Natural killer cell (primary cell): ENCODE measurements around the gene SLC44A1. TPM values are rescaled to one million over a fixed set of nuclear protein-coding genes. Genes with fewer than 3 reads are reported as not detected.

Experiments used
- ATAC-seq, 3 donors: fragments of 150-1000 bp in 2 of 3; fragments of 200-7000 bp in 1 of 3; cut with Tn5 transposase; 1 replicate in 1 of 3; 2 replicates in 2 of 3; pipeline ENCODE4 v1.10.0; 2021; ENCODE audit warnings: mild to moderate bottlenecking in 2 of 3, moderate library complexity in 2 of 3
- DNase-seq, 2 donors: peaks; one replicate each; pipeline versions ENCODE4 v3.0.0 to v3.0.0-alpha.2; 2013 to 2021; ENCODE audit warnings: mixed read lengths in 1 of 2
- H3K27ac ChIP-seq: one replicate; pipeline ENCODE4 v1.5.1; 2013; ENCODE audit warnings: mild to moderate bottlenecking, low read length
- H3K27me3 ChIP-seq: one replicate; pipeline ENCODE4 v1.6.1; 2013; ENCODE audit warnings: low read length; ENCODE audit not compliant: control insufficient read depth, insufficient read depth
- H3K36me3 ChIP-seq: one replicate; pipeline ENCODE4 v1.6.1; 2013; ENCODE audit warnings: low read length; ENCODE audit not compliant: control insufficient read depth, insufficient read depth
- H3K4me1 ChIP-seq: one replicate; pipeline ENCODE4 v1.6.1; 2013; ENCODE audit warnings: low read length; ENCODE audit not compliant: control insufficient read depth, insufficient read depth
- H3K4me3 ChIP-seq: one replicate; pipeline ENCODE4 v1.5.1; 2013; ENCODE audit warnings: low read length
- H3K9me3 ChIP-seq: one replicate; pipeline ENCODE4 v1.6.1; 2013; ENCODE audit warnings: low read length; ENCODE audit not compliant: control insufficient read depth, insufficient read depth
- H3K27ac Mint-ChIP-seq, 2 donors: one replicate each; pipeline ENCODE4 v1.8.0; 2022; ENCODE audit warnings: mild to moderate bottlenecking in 2 of 2, mixed read lengths in 2 of 2, moderate library complexity in 1 of 2
- H3K27me3 Mint-ChIP-seq, 2 donors: one replicate each; pipeline ENCODE4 v1.8.0; 2022; ENCODE audit warnings: low read depth in 2 of 2, mixed read lengths in 2 of 2
- H3K36me3 Mint-ChIP-seq: one replicate; pipeline ENCODE4 v1.8.0; 2022; ENCODE audit warnings: mixed read lengths
- H3K4me1 Mint-ChIP-seq, 2 donors: one replicate each; pipeline ENCODE4 v1.8.0; 2022; ENCODE audit warnings: mixed read lengths in 2 of 2
- H3K4me3 Mint-ChIP-seq: one replicate; pipeline ENCODE4 v1.8.0; 2022; ENCODE audit warnings: mild to moderate bottlenecking, moderate library complexity, mixed read lengths
- H3K9me3 Mint-ChIP-seq, 2 donors: one replicate each; pipeline ENCODE4 v1.8.0; 2022; ENCODE audit warnings: mixed read lengths in 2 of 2
- WGBS: methylation state at CpG from one replicate; pipeline ENCODE4 v1.1.7; 2013; ENCODE audit warnings: missing lambda C conversion rate; ENCODE audit not compliant: insufficient coverage; 5-methylcytosine and 5-hydroxymethylcytosine counted together
- intact Hi-C: fragments of 100-400 bp; cut with micrococcal nuclease; formaldehyde crosslinking; loops from one replicate; pipeline ENCODE4 v1.14.2; 2022
- total RNA-seq, 4 donors: library from RNA; stranded (reverse); fragments of 120-200 nt in 1 of 4; gene quantifications; one replicate each; pipeline versions ENCODE4 v1.2.3 to v1.2.4, GENCODE V29; 2013 to 2022
- TF ChIP-seq, protein P1 (sequence below): fragments of 200-600 bp; IDR thresholded peaks from one replicate; pipeline ENCODE4 v1.8.0; 2022; ENCODE audit warnings: antibody characterized with exemption

Gene SLC44A1
- total RNA-seq, 3 donors from 2014 or later (not counting 1 experiment from before 2014, with no cell fraction given): 7.1 to 8.3 (median 7.9) TPM

DNA sequence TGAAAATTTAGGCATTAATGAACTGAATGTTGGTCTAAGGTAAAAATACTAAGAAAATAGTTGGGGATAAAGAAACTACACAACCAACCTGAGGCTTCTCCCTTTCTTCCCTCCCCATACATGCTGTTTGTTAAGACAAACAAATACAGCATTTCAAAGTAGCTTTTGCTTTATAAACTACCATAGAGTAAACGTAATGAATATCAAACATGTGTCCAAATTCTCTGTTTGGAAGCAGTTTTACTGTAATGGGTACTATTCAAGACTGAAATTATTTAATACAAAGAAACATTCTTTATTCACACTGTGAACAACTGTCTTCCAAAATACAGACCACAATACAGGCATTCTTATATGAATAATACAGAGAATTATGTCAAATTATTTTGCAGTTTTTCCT is 52.0 kb downstream of the SLC44A1 start:
- Mint-ChIP-seq H3K27ac (no peak overlapping the region), H3K9me3 (no peaks in the 10 kb centered on the region), H3K36me3 (no peaks in the 10 kb centered on the region), H3K4me1 (peaks cover 7% of the 10 kb centered on the region in 2 donors), H3K27me3 (no peaks in the 10 kb centered on the region), H3K4me3 (no peak overlapping the region)
- no peaks in the 10 kb centered on the region for H3K9me3 ChIP-seq
- H3K4me3 ChIP-seq: no peak overlapping the region
- H3K36me3 ChIP-seq: peaks cover 3% of the 10 kb centered on the region
- DNase-seq: no peak
- no peak overlapping the region for H3K27ac ChIP-seq
- no peaks in the 10 kb centered on the region for H3K27me3 ChIP-seq
- WGBS: no CpG with 5 or more reads among the region's 1 CpG
- no peaks in the 10 kb centered on the region for H3K4me1 ChIP-seq
- no peak for ATAC-seq
- intact Hi-C loops: no loop called here
- TF ChIP-seq, protein P1, sequence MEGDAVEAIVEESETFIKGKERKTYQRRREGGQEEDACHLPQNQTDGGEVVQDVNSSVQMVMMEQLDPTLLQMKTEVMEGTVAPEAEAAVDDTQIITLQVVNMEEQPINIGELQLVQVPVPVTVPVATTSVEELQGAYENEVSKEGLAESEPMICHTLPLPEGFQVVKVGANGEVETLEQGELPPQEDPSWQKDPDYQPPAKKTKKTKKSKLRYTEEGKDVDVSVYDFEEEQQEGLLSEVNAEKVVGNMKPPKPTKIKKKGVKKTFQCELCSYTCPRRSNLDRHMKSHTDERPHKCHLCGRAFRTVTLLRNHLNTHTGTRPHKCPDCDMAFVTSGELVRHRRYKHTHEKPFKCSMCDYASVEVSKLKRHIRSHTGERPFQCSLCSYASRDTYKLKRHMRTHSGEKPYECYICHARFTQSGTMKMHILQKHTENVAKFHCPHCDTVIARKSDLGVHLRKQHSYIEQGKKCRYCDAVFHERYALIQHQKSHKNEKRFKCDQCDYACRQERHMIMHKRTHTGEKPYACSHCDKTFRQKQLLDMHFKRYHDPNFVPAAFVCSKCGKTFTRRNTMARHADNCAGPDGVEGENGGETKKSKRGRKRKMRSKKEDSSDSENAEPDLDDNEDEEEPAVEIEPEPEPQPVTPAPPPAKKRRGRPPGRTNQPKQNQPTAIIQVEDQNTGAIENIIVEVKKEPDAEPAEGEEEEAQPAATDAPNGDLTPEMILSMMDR: no peak

DNA sequence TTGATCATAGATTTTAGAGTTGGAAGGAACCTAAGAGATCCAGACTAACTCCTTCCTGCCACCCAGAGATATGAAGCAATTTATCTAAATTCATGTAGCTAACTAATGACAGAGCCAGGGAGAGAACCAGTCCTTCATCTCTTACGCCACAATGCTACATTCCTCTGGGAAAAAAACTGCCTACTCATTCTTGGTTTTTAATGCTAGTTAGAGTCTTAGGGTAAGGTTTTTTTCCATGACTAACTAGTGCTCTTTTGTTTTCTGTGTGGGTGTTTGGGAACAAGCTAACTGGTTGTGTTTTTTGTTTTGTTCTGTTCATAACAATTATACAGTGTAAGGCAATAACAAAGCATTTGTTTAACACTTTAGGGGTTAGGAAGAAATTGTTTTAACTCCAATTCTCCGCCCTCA is 52.4 kb downstream of the SLC44A1 start:
- peaks cover 3% of the 10 kb centered on the region for H3K36me3 ChIP-seq
- Mint-ChIP-seq H3K4me3 (no peak overlapping the region), H3K9me3 (no peaks in the 10 kb centered on the region), H3K4me1 (peaks cover 7% of the 10 kb centered on the region in 2 donors), H3K27ac (no peak overlapping the region), H3K27me3 (no peaks in the 10 kb centered on the region), H3K36me3 (no peaks in the 10 kb centered on the region)
- intact Hi-C loops: no loop called here
- TF ChIP-seq, protein P1: no peak
- no peaks in the 10 kb centered on the region for H3K4me1 ChIP-seq
- H3K27ac ChIP-seq: no peak overlapping the region
- H3K27me3 ChIP-seq: no peaks in the 10 kb centered on the region
- H3K9me3 ChIP-seq: no peaks in the 10 kb centered on the region
- WGBS: 89% methylated on average over 1 of the region's 2 CpGs
- H3K4me3 ChIP-seq: no peak overlapping the region
- no peak for DNase-seq
- no peak for ATAC-seq

DNA sequence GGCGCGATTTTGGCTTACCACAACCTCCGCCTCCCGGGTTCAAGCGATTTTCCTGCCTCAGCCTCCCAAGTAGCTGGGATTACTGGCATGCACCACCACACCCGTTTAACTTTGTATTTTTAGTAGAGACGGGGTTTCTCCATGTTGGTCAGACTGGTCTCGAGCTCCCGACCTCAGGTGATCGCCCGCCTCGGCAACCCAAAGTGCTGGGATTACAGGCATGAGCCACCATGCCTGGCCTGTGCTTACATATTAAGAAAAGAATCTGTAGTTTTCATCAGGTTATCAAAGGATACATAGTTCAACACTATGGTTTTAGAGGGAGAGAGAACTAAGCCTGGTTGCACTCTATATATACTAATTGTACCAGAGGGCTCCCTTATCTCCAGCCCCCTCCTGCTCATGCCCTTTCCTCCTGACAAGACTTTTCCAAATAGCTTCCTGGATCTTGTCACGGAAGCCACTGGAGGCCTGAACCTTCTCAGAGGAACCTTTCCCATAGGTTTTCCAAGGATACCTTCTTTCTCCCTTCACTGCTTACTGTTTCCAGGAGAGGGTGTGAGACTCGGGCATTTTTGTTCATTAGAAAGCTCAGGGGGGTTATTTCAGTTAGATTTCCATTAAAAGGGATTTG is 53.1 kb downstream of the SLC44A1 start:
- no peak overlapping the region for H3K27ac Mint-ChIP-seq
- H3K36me3 Mint-ChIP-seq: no peaks in the 10 kb centered on the region
- Histone ChIP-seq H3K27me3 (no peaks in the 10 kb centered on the region), H3K4me3 (no peak overlapping the region), H3K9me3 (no peaks in the 10 kb centered on the region), H3K4me1 (no peaks in the 10 kb centered on the region), H3K36me3 (peaks cover 3% of the 10 kb centered on the region), H3K27ac (no peak overlapping the region)
- TF ChIP-seq, protein P1: no peak
- H3K4me1 Mint-ChIP-seq: peaks cover 7% of the 10 kb centered on the region in 2 donors
- DNase-seq (no peak), ATAC-seq (no peak)
- H3K9me3 Mint-ChIP-seq: no peaks in the 10 kb centered on the region
- H3K27me3 Mint-ChIP-seq: no peaks in the 10 kb centered on the region
- H3K4me3 Mint-ChIP-seq: no peak overlapping the region
- intact Hi-C loops: no loop called here
- WGBS: 96% methylated on average over 14 of the region's 14 CpGs
